ENCODE measurements around the gene SMG7. TPM values are rescaled to one million over a fixed set of nuclear protein-coding genes. Genes with fewer than 3 reads are reported as not detected.
A peak's percentile ranks its signal among the peaks of the same experiment; 100 is the strongest.

Gene SMG7
- total RNA-seq, 1 experiment from 2014 or later = 54.1 TPM

GRCh38 chr1:183461350-183461749 is 10.9 kb upstream of the SMG7 start (continued):
- TF ChIP-seq ATF3 (IDR thresholded peaks at IDR 0.05) (no peak), ZBTB33 (IDR thresholded peaks at IDR 0.05; ENCODE audit: extremely low read depth, insufficient replicate concordance, low read length) (no peak), JUND (IDR thresholded peaks at IDR 0.05) (no peak), REST (IDR thresholded peaks at IDR 0.05; ENCODE audit: low read depth) (no peak), SP1 (IDR thresholded peaks at IDR 0.05; ENCODE audit: low read depth) (peak; percentile 57)

- DNase-seq (ENCODE audit: low read depth, low spot score) (no peak), ATAC-seq (no peak)
- Histone ChIP-seq H3K9me2 (ENCODE audit: insufficient read depth) (no peaks in the 10 kb centered on the region), H3K9ac (ENCODE audit: low read length) (no peak overlapping the region), H3K4me1 (ENCODE audit: control insufficient read depth in 1 of 2, insufficient read depth in 2 of 2, low read length in 2 of 2) (peaks cover 13 to 30% of the 10 kb centered on the region in 2 experiments; a peak in 3 of 4 replicates), H3K27me3 (ENCODE audit: insufficient read depth, low read length) (no peaks in the 10 kb centered on the region), H3K4me2 (ENCODE audit: low read length) (no peak overlapping the region), H2AFZ (ENCODE audit: low read depth, low read length, poor library complexity, severe bottlenecking) (no peak overlapping the region), H3K79me2 (ENCODE audit: insufficient read depth, low read length) (no peaks in the 10 kb centered on the region), H3K9me3 (ENCODE audit: control insufficient read depth in 1 of 2, insufficient read depth in 1 of 2, low read depth in 1 of 2, low read length in 2 of 2) (no peaks in the 10 kb centered on the region), H3K4me3 (replicated peaks in 1 of 2; ENCODE audit: low read depth in 1 of 2, low read length in 2 of 2) (no peak overlapping the region), H3K36me3 (ENCODE audit: control insufficient read depth in 1 of 2, insufficient read depth in 2 of 2, low read length in 2 of 2) (no peaks in the 10 kb centered on the region), H4K20me1 (ENCODE audit: insufficient read depth) (no peaks in the 10 kb centered on the region), H3K27ac (ENCODE audit: low read depth, low read length) (no peak overlapping the region)
- intact Hi-C loops (cut with micrococcal nuclease) = no loop called here
- no TSS peak for BruUV-seq (replicated peaks)
- CTCF ChIA-PET = no interaction called here
- POLR2A ChIA-PET = no interaction called here
- RAD21 ChIA-PET (ENCODE audit: low non-redundant PET in 1 of 2, low total read pairs in 2 of 2, uncharacterized antibody in 2 of 2, unreplicated experiment in 2 of 2) = no interaction called here
- TF ChIP-seq REST (IDR thresholded peaks at IDR 0.05; ENCODE audit: low read depth) (no peak), FOSL1 (IDR thresholded peaks at IDR 0.05; ENCODE audit: low read depth) (no peak), ZFX (IDR thresholded peaks at IDR 0.05) (no peak), ZBTB33 (IDR thresholded peaks at IDR 0.05; ENCODE audit: extremely low read depth, insufficient replicate concordance, low read length) (no peak), EZH2phosphoT487 (IDR thresholded peaks at IDR 0.05; ENCODE audit: borderline replicate concordance) (no peak), EGR1 (IDR thresholded peaks at IDR 0.05; ENCODE audit: low read depth) (no peak), RAD21 (IDR thresholded peaks at IDR 0.05; ENCODE audit: low read depth) (no peak), MAX (IDR thresholded peaks at IDR 0.05) (no peak), ZNF274 (IDR thresholded peaks at IDR 0.05; ENCODE audit: low read depth, low read length) (no peak), EZH2 (IDR thresholded peaks at IDR 0.05) (no peak)
These were observed 8.7 kb upstream of the SMG7 start for GRCh38 chr1:183463566-183463965.
